HUES6 (cell line): ENCODE results near the gene HOXB3.

Experiments
- H3K27ac ChIP-seq: 2 replicates; pipeline ENCODE4 v1.7.0; 2013; ENCODE audit warnings: low read depth, mild to moderate bottlenecking, low read length, inconsistent platforms
- H3K27me3 ChIP-seq: 2 replicates; pipeline ENCODE4 v1.6.1; 2013; ENCODE audit warnings: low read length; ENCODE audit not compliant: control insufficient read depth, insufficient read depth
- H3K36me3 ChIP-seq: 2 replicates; pipeline ENCODE4 v1.6.1; 2013; ENCODE audit warnings: low read length; ENCODE audit not compliant: control insufficient read depth, insufficient read depth
- H3K4me1 ChIP-seq: 2 replicates; pipeline ENCODE4 v1.6.1; 2013; ENCODE audit warnings: low read length; ENCODE audit not compliant: control insufficient read depth, insufficient read depth
- H3K4me3 ChIP-seq: 2 replicates; pipeline ENCODE4 v1.5.1; 2013; ENCODE audit warnings: low read depth, low read length
- H3K9ac ChIP-seq: one replicate; pipeline ENCODE4 v1.6.1; 2013; ENCODE audit warnings: mild to moderate bottlenecking, low read length
- H3K9me3 ChIP-seq: 2 replicates; pipeline ENCODE4 v1.6.1; 2013; ENCODE audit warnings: low read depth, low read length; ENCODE audit not compliant: control insufficient read depth, insufficient read depth

Gene HOXB3

GRCh38 chr17:48616717-48617470, 26.9 kb upstream of the HOXB3 start:
- no peak overlapping the region; the same call in 1 of the 2 replicates for H3K27ac ChIP-seq
- H3K4me3 ChIP-seq: peak overlapping the region; percentile 39; the same call in 1 of the 2 replicates
- H3K9me3 ChIP-seq: no peaks in the 10 kb centered on the region
- H3K4me1 ChIP-seq: peaks cover 18% of the 10 kb centered on the region
- H3K36me3 ChIP-seq: no peaks in the 10 kb centered on the region
- peak overlapping the region; percentile 67 for H3K9ac ChIP-seq
- peaks cover 99% of the 10 kb centered on the region for H3K27me3 ChIP-seq

- Histone ChIP-seq H3K4me3 (peak overlapping the region; percentile 27; the same call in 1 of the 2 replicates), H3K4me1 (peaks cover 21% of the 10 kb centered on the region), H3K9ac (peak overlapping the region; percentile 67), H3K9me3 (no peaks in the 10 kb centered on the region), H3K27me3 (peaks cover 99% of the 10 kb centered on the region), H3K36me3 (no peaks in the 10 kb centered on the region), H3K27ac (no peak overlapping the region; the same call in 1 of the 2 replicates)
Observed at GRCh38 chr17:48615963-48616716, 26.1 kb upstream of the HOXB3 start.

- Histone ChIP-seq H3K9ac (peak within 1 kb of the TSS; percentile 94), H3K27ac (peak within 1 kb of the TSS; percentile 18; the same call in 1 of the 2 replicates), H3K36me3 (no peaks in the 10 kb centered on the region), H3K27me3 (peaks cover 99% of the 10 kb centered on the region), H3K4me3 (peak within 1 kb of the TSS; percentile 52), H3K9me3 (no peaks in the 10 kb centered on the region), H3K4me1 (peaks cover 17% of the 10 kb centered on the region)
Observed at GRCh38 chr17:48615047-48615962, 25.3 kb upstream of the HOXB3 start, which contains the start of gene HOXB8. HOXB8 (minus strand) TSS chr17:48615292; CDS start chr17:48614704, 588 bp downstream.

- Histone ChIP-seq H3K36me3 (no peaks in the 10 kb centered on the region), H3K4me1 (peaks cover 15% of the 10 kb centered on the region), H3K27me3 (peaks cover 99% of the 10 kb centered on the region), H3K4me3 (peak overlapping the region; percentile 52), H3K27ac (peak overlapping the region; percentile 18; the same call in 1 of the 2 replicates), H3K9me3 (no peaks in the 10 kb centered on the region), H3K9ac (peak overlapping the region; percentile 94)
Observed at GRCh38 chr17:48613862-48614694, 24.0 kb upstream of the HOXB3 start.

GRCh38 chr17:48612854-48613691, 23.0 kb upstream of the HOXB3 start:
- peak overlapping the region; percentile 54; the same call in 1 of the 2 replicates for H3K4me3 ChIP-seq
- H3K27ac ChIP-seq: no peak overlapping the region; the same call in 1 of the 2 replicates
- H3K9ac ChIP-seq: peak overlapping the region; percentile 94
- H3K4me1 ChIP-seq: peaks cover 13% of the 10 kb centered on the region
- no peaks in the 10 kb centered on the region for H3K36me3 ChIP-seq
- peaks cover 99% of the 10 kb centered on the region for H3K27me3 ChIP-seq
- no peaks in the 10 kb centered on the region for H3K9me3 ChIP-seq

- Histone ChIP-seq H3K4me3 (peak overlapping the region; percentile 54; the same call in 1 of the 2 replicates), H3K36me3 (no peaks in the 10 kb centered on the region), H3K9ac (peak overlapping the region; percentile 94), H3K27me3 (peaks cover 99% of the 10 kb centered on the region), H3K9me3 (no peaks in the 10 kb centered on the region), H3K4me1 (peaks cover 12% of the 10 kb centered on the region), H3K27ac (no peak overlapping the region; the same call in 1 of the 2 replicates)
Observed at GRCh38 chr17:48612456-48612853, 22.4 kb upstream of the HOXB3 start.

- H3K4me3 ChIP-seq: peak overlapping the region; percentile 54
- no peaks in the 10 kb centered on the region for H3K9me3 ChIP-seq
- no peak overlapping the region for H3K27ac ChIP-seq
- H3K4me1 ChIP-seq: peaks cover 12% of the 10 kb centered on the region
- H3K9ac ChIP-seq: peak overlapping the region; percentile 94
- H3K27me3 ChIP-seq: peaks cover 99% of the 10 kb centered on the region
- H3K36me3 ChIP-seq: no peaks in the 10 kb centered on the region
Observed at GRCh38 chr17:48611681-48612455, 21.8 kb upstream of the HOXB3 start.

- peak overlapping the region; percentile 54 for H3K4me3 ChIP-seq
- H3K36me3 ChIP-seq: no peaks in the 10 kb centered on the region
- H3K4me1 ChIP-seq: peaks cover 12% of the 10 kb centered on the region; the same call in 1 of the 2 replicates
- peaks cover 99% of the 10 kb centered on the region for H3K27me3 ChIP-seq
- peak overlapping the region; percentile 42; the same call in 1 of the 2 replicates for H3K27ac ChIP-seq
- H3K9me3 ChIP-seq: no peaks in the 10 kb centered on the region
- H3K9ac ChIP-seq: peak overlapping the region; percentile 94
Observed at GRCh38 chr17:48611213-48611612, 21.2 kb upstream of the HOXB3 start.
